RWPE1 (cell line): ENCODE data around the gene ACSM6.
A peak's percentile ranks its signal among the peaks of the same experiment; 100 is the strongest.

Experiments used
- CTCF ChIA-PET: fragments of 350-600 bp; sonication (Branson Sonifier 250); formaldehyde crosslinking; extraction: SDS; loops from one replicate; lab custom pipeline; 2021; lab: Yijun Ruan, JAX
- POLR2A ChIA-PET: fragments of 400-600 bp; formaldehyde crosslinking; extraction: SDS; loops from one replicate; lab custom pipeline; 2020; ENCODE audit warnings: antibody characterized with exemption; ENCODE audit not compliant: low non-redundant PET; lab: Yijun Ruan, JAX
- DNase-seq: peaks from one replicate; pipeline ENCODE4 v3.0.0; 2012; ENCODE audit warnings: low spot score
- H3K27ac ChIP-seq: fragments of 450-650 bp; 2 replicates; pipeline ENCODE4 v1.5.1; 2017
- TF ChIP-seq, protein P1 (sequence below): fragments of 450-650 bp; conservative IDR thresholded peaks from 2 replicates; pipeline ENCODE4 v1.5.1; 2017; ENCODE audit warnings: low read depth, mild to moderate bottlenecking

ACSM6 gene

DNA sequence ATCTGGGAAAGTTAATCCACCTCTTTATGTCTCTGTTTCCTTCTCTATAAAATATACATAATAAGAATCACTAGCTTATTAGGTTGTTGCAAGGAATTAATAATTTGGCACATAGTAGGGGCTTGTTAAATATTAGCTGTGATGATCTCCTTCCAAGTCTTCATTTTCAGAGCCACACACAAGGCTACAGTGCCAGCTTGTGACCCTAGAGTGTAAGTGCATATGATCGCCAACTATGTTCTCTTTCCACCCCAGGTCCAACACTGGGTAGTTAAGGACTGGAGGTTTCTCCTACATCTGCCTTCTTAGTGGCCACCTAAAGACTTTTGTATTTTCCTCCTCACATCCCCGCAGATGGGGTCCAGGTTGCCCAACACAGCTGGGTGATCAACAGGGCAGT lies 17.9 kb upstream of the ACSM6 start:
- no peak for DNase-seq
- POLR2A ChIA-PET = no interaction called here
- TF ChIP-seq, protein P1, sequence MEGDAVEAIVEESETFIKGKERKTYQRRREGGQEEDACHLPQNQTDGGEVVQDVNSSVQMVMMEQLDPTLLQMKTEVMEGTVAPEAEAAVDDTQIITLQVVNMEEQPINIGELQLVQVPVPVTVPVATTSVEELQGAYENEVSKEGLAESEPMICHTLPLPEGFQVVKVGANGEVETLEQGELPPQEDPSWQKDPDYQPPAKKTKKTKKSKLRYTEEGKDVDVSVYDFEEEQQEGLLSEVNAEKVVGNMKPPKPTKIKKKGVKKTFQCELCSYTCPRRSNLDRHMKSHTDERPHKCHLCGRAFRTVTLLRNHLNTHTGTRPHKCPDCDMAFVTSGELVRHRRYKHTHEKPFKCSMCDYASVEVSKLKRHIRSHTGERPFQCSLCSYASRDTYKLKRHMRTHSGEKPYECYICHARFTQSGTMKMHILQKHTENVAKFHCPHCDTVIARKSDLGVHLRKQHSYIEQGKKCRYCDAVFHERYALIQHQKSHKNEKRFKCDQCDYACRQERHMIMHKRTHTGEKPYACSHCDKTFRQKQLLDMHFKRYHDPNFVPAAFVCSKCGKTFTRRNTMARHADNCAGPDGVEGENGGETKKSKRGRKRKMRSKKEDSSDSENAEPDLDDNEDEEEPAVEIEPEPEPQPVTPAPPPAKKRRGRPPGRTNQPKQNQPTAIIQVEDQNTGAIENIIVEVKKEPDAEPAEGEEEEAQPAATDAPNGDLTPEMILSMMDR = no peak
- CTCF ChIA-PET = no interaction called here
- no peak overlapping the region for H3K27ac ChIP-seq

DNA sequence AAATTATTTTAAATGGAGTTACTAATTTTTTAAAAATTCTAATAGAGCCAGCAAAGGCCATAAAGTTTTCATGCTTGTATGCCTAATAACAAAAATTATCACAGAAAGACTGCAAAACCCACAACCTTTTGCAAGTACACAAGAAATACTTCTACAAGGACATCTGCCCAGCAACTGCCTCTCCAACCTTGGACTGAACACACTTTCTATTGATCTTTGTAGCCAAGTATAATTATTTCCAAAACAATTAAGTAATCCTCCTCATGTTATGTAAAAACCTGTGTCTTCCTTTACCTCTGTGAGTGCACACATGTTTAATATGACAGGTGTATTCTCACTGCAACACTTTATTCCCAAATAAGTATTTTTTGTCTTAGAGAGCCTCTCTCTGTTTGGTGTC lies 16.6 kb upstream of the ACSM6 start:
- no peak overlapping the region for H3K27ac ChIP-seq
- DNase-seq = no peak
- TF ChIP-seq, protein P1 = no peak
- POLR2A ChIA-PET = no interaction called here
- CTCF ChIA-PET = no interaction called here

DNA sequence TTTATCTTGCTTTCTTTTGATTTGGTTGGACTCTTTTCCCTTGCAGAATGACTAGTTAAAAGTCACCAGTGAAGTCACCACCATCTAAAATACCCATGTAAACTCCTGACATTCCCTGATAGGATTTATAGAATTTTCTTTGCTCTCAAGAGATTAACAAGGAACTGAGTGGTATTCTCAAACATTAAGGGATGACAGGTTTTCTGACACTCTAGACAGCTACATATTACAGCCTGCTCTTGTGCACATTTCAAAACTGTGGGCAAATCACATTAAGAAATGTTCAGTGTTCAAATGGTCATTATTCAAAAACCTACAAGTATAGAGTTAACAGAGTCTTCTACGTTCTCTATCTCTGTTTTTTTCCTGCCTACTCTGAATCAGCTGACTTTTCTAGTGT lies 15.8 kb upstream of the ACSM6 start:
- POLR2A ChIA-PET = no interaction called here
- no peak for DNase-seq
- CTCF ChIA-PET = no interaction called here
- TF ChIP-seq, protein P1 = no peak
- H3K27ac ChIP-seq = no peak overlapping the region

DNA sequence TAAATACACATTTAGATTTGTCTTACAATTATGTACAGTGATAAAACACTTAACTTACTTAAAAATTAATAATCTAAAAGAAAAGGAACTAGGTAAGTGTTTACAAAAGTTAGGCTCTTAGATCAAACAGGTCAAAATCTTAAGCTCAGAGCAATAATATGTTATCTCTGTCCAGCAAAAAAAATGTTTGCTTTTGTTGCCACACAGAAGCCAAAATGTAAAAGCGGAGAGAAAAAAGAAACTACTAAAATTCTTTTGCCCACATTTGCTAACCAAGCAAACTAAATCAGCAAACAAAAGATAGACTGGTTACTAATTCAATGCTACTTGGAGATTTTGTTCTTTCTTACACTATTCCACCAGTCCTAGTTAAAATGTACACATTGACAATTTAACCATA lies 15.2 kb upstream of the ACSM6 start:
- CTCF ChIA-PET = no interaction called here
- TF ChIP-seq, protein P1 = no peak
- POLR2A ChIA-PET = no interaction called here
- no peak overlapping the region for H3K27ac ChIP-seq
- DNase-seq = no peak

DNA sequence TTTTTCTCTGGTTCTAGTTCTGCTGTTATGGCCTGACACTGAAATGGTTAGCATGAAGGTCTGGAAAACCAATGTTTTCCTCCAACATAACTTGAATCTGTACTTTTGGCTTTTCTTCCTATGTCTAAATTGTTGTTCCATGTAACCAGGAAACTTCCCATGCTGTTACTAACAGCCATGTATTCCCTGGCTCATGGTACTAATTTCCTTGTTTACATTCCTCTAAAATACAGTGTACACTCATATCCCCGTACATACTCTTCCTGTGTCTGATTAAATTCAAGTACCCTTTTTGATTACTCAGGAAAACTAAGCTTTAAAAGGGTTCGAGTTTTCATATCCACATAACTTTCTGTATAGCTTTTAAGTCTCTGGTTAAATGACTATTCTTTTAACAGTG lies 12.3 kb upstream of the ACSM6 start:
- no peak overlapping the region for H3K27ac ChIP-seq
- POLR2A ChIA-PET = no interaction called here
- DNase-seq = no peak
- CTCF ChIA-PET = interaction anchor here (0.6 to 0.9 kb wide), 2 partner anchors 32 to 182 kb away, joined by 4 read pairs; no protein-coding TSS in a partner anchor
- TF ChIP-seq, protein P1 = no peak

DNA sequence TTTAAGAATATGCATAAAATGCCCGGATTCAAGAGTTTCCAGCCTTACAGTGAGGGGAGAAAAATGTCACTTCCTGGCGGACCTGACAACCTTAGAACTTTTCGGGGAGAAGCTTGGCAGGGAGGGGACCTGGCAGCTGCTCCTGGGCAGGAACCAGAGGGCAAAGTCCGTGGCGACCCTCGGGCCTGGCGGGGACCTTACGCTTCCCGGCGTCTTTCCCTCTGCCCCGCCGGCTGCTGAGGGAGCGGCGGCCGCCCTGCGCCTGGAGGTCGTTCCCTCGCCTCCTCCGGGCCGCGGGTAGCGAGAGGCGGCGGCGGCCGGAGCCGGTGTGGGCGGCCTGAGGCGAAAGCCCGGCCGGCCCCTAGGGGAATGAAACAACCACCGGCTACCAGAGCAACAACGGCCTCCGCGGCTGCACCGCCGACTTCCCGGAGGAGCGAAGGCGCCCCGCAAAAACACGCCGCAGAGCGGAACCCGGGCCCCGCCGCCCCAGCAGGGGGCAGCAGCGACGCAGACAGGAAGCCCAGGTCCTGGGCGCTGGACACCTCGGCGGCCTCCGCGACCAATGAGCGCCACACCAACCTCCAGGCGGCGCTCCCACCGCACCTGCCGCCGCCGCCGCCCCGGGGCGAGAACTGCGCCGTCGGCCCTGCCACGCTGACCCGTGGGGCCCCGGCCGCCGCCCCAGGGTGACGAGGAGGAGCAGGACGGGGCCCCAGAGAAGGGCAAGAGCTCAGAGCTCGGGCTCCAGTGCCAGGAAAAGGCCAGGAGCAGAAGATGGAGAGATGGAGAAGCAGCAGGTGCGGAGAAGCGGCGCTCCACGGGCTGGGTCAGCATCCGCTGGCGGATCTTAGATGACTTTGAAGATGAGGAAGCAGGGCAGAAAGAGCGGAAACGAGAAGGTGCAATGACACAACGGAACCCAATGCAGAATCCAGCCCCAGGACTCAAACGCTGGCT lies 10.5 kb upstream of the ACSM6 start:
- peak; percentile 89 for DNase-seq
- POLR2A ChIA-PET = no interaction called here
- CTCF ChIA-PET = interaction anchor here (0.6 to 2.2 kb wide), 20 partner anchors 20 to 741 kb away, joined by 3 to 14 read pairs (median 3); partner anchors contain the start of gene TCTN3
- TF ChIP-seq, protein P1 = peak; percentile 96
- H3K27ac ChIP-seq = 0 out of 2 replicates have a peak overlapping the region, but pooled peaks have one; percentile 13
